A673 (cell line): Measurements from ENCODE around the gene PSMD13. TPM values are rescaled to one million over a fixed set of nuclear protein-coding genes. Genes with fewer than 3 reads are reported as not detected.

Experiments used
- BruUV-seq: library from RNA; stranded (reverse); fragments of 400-500 nt; replicated peaks from 2 replicates; lab custom pipeline; 2021; lab: Mats Ljungman, UMichigan
- CTCF ChIA-PET: fragments of 300-600 bp; sonication (Branson Sonifier 250); formaldehyde crosslinking; loops from one replicate; lab custom pipeline; 2022; ENCODE audit warnings: antibody characterized with exemption; lab: Charles Lee
- POLR2A ChIA-PET: fragments of 300-600 bp; sonication (Branson Sonifier 250); formaldehyde crosslinking; loops from one replicate; lab custom pipeline; 2022; ENCODE audit warnings: antibody characterized with exemption; ENCODE audit not compliant: low non-redundant PET; lab: Charles Lee
- DNase-seq: peaks from one replicate; pipeline ENCODE4 v3.0.0-alpha.2; 2015; ENCODE audit warnings: low spot score
- H3K27ac ChIP-seq: fragments of 200-600 bp; sonication (generic); 2 replicates; pipeline ENCODE4 v1.5.1; 2016; ENCODE audit warnings: mixed run types, low read depth, mild to moderate bottlenecking, mixed read lengths, antibody characterized with exemption, low read length; ENCODE audit not compliant: poor library complexity, severe bottlenecking
- H3K27me3 ChIP-seq: fragments of 200-600 bp; sonication (generic); replicated peaks from 2 replicates; pipeline ENCODE4 v1.6.1; 2017; ENCODE audit warnings: mixed run types, low read depth, mild to moderate bottlenecking, mixed read lengths, antibody characterized with exemption, low read length; ENCODE audit not compliant: insufficient read depth, poor library complexity
- H3K36me3 ChIP-seq: fragments of 200-600 bp; sonication (generic); 2 replicates; pipeline ENCODE4 v1.6.1; 2016; ENCODE audit warnings: mixed run types, mild to moderate bottlenecking, mixed read lengths, antibody characterized with exemption, low read length; ENCODE audit not compliant: insufficient read depth, poor library complexity, severe bottlenecking
- H3K4me1 ChIP-seq: fragments of 200-600 bp; sonication (generic); 2 replicates; pipeline ENCODE4 v1.6.1; 2017; ENCODE audit warnings: mixed run types, mild to moderate bottlenecking, mixed read lengths, antibody characterized with exemption, low read length; ENCODE audit not compliant: insufficient read depth, poor library complexity, severe bottlenecking
- H3K4me3 ChIP-seq: fragments of 200-600 bp; sonication (generic); 2 replicates; pipeline ENCODE4 v1.5.1; 2016; ENCODE audit warnings: low read depth, mixed run types, mild to moderate bottlenecking, mixed read lengths, low read length; ENCODE audit not compliant: poor library complexity, severe bottlenecking
- H3K9me3 ChIP-seq: fragments of 200-600 bp; sonication (generic); 2 replicates; pipeline ENCODE4 v1.6.1; 2016; ENCODE audit warnings: mixed run types, low read depth, mild to moderate bottlenecking, mixed read lengths, antibody characterized with exemption, low read length; ENCODE audit not compliant: poor library complexity, severe bottlenecking
- EZH2 ChIP-seq: fragments of 200-600 bp; sonication (generic); IDR thresholded peaks from 2 replicates; pipeline ENCODE4 v1.6.1; 2017; ENCODE audit warnings: borderline replicate concordance, low read depth, mild to moderate bottlenecking, mixed read lengths, antibody characterized with exemption, low read length; ENCODE audit not compliant: poor library complexity, severe bottlenecking
- intact Hi-C: fragments of 100-400 bp; cut with micrococcal nuclease; formaldehyde crosslinking; loops from one replicate; pipeline ENCODE4 v1.10.0; 2022; ENCODE audit not compliant: unreplicated experiment
- total RNA-seq: library from RNA; stranded (reverse); gene quantifications from 2 replicates; pipeline ENCODE4 v1.2.3, GENCODE V29; 2021
- TF ChIP-seq, protein P1 (sequence below): fragments of 300-800, 200-600 bp; sonication (generic); conservative IDR thresholded peaks from 2 replicates; pipeline ENCODE4 v1.5.1; 2017; ENCODE audit warnings: low read depth, mild to moderate bottlenecking, antibody characterized with exemption, low read length, moderate library complexity, mixed read lengths

Gene PSMD13
- total RNA-seq, 1 experiment from 2014 or later = 199 TPM

DNA sequence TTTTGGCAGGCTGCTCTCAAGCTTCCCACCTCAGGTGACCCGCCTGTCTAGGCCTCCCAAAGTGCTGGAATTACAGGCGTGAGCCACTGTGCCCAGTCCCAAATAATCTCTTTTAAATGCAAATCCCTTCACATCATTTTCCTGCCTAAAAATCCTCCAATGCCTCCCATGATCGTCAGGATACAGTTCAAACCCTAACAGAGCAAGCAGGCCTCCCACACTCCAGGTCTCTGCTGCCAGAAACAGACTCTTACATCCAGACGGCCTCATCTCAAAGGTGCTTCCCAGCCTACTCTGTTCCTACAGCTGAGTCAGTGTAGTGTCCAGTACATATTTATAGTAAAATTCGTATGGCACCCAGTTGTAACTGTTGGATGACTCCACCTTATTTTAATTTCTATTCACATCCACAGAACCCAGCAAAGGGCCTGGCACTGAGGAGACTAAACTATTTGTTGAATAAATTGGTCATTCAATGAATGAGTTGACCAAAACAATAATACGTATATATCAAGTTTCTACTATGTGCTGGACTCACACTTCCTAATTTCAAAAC lies 8.9 kb upstream of the PSMD13 start:
- TF ChIP-seq, protein P1, sequence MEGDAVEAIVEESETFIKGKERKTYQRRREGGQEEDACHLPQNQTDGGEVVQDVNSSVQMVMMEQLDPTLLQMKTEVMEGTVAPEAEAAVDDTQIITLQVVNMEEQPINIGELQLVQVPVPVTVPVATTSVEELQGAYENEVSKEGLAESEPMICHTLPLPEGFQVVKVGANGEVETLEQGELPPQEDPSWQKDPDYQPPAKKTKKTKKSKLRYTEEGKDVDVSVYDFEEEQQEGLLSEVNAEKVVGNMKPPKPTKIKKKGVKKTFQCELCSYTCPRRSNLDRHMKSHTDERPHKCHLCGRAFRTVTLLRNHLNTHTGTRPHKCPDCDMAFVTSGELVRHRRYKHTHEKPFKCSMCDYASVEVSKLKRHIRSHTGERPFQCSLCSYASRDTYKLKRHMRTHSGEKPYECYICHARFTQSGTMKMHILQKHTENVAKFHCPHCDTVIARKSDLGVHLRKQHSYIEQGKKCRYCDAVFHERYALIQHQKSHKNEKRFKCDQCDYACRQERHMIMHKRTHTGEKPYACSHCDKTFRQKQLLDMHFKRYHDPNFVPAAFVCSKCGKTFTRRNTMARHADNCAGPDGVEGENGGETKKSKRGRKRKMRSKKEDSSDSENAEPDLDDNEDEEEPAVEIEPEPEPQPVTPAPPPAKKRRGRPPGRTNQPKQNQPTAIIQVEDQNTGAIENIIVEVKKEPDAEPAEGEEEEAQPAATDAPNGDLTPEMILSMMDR = no peak
- TF ChIP-seq EZH2 = no peak
- POLR2A ChIA-PET = no interaction called here

GRCh38 chr11:230431-230830 lies 6.3 kb upstream of the PSMD13 start:
- DNase-seq = no peak
- CTCF ChIA-PET = no interaction called here
- no peak overlapping the region for H3K27ac ChIP-seq
- peaks cover 3% of the 10 kb centered on the region for H3K4me1 ChIP-seq
- intact Hi-C loops = no loop called here
- no peak overlapping the region for H3K4me3 ChIP-seq
- TF ChIP-seq EZH2 = no peak
- no peaks in the 10 kb centered on the region for H3K9me3 ChIP-seq
- H3K36me3 ChIP-seq = no peaks in the 10 kb centered on the region
- H3K27me3 ChIP-seq = no peaks in the 10 kb centered on the region
- BruUV-seq = no TSS peak
- POLR2A ChIA-PET = no interaction called here

More for the DNA sequence above, 8.9 kb upstream of the PSMD13 start:
- Histone ChIP-seq H3K4me1 (no peaks in the 10 kb centered on the region), H3K27me3 (no peaks in the 10 kb centered on the region), H3K27ac (no peak overlapping the region), H3K36me3 (no peaks in the 10 kb centered on the region), H3K9me3 (no peaks in the 10 kb centered on the region), H3K4me3 (no peak overlapping the region)
- intact Hi-C loops = no loop called here
- no peak for DNase-seq
- BruUV-seq = no TSS peak
- CTCF ChIA-PET = no interaction called here

- intact Hi-C loops = no loop called here
- H3K36me3 ChIP-seq = no peaks in the 10 kb centered on the region
- no TSS peak for BruUV-seq
- ChIA-PET POLR2A (no interaction called here), CTCF (no interaction called here)
- H3K9me3 ChIP-seq = no peaks in the 10 kb centered on the region
- no peaks in the 10 kb centered on the region for H3K27me3 ChIP-seq
- H3K4me3 ChIP-seq = no peak overlapping the region
- H3K27ac ChIP-seq = no peak overlapping the region
- peaks cover 8% of the 10 kb centered on the region for H3K4me1 ChIP-seq
- TF ChIP-seq, protein P1 = no peak
- no peak for DNase-seq
These were observed 3.8 kb upstream of the PSMD13 start for GRCh38 chr11:232783-233565.
